COR-L47 (cell line): ENCODE results near the gene TEX29.
A peak's percentile ranks its signal among the peaks of the same experiment; 100 is the strongest.

Experiments
- DNase-seq: peaks from one replicate; lab custom pipeline; 2025; lab: John Stamatoyannopoulos, UW

TEX29 gene

GRCh38 chr13:111368091-111368490, 47.6 kb downstream of the TEX29 start:
- no peak for DNase-seq

GRCh38 chr13:111370147-111370546, 49.7 kb downstream of the TEX29 start:
- DNase-seq, result no peak

- no peak for DNase-seq
Measured at GRCh38 chr13:111370570-111371535, 50.4 kb downstream of the TEX29 start.

GRCh38 chr13:111371720-111372119, 51.3 kb downstream of the TEX29 start:
- no peak for DNase-seq

- DNase-seq, result no peak
Measured at GRCh38 chr13:111372651-111373425, 52.4 kb downstream of the TEX29 start.

- no peak for DNase-seq
Measured at GRCh38 chr13:111373486-111373885, 53.0 kb downstream of the TEX29 start.

- DNase-seq, result no peak
Measured at GRCh38 chr13:111380431-111380830, 60.0 kb downstream of the TEX29 start.

- no peak for DNase-seq
Measured at GRCh38 chr13:111382411-111382810, 62.0 kb downstream of the TEX29 start.

GRCh38 chr13:111382877-111383276, 62.4 kb downstream of the TEX29 start:
- DNase-seq, result no peak

- peak; percentile 53 for DNase-seq
Measured at GRCh38 chr13:111383591-111384440, 63.4 kb downstream of the TEX29 start.

GRCh38 chr13:111384441-111385182, 64.2 kb downstream of the TEX29 start:
- DNase-seq, result no peak

GRCh38 chr13:111385183-111385857, 64.9 kb downstream of the TEX29 start:
- DNase-seq, result peak; percentile 96

- no peak for DNase-seq
Measured at GRCh38 chr13:111387026-111387871, 66.8 kb downstream of the TEX29 start.

GRCh38 chr13:111387945-111388600, 67.6 kb downstream of the TEX29 start:
- DNase-seq, result no peak

GRCh38 chr13:111388851-111389500, 68.5 kb downstream of the TEX29 start:
- DNase-seq, result no peak

GRCh38 chr13:111389621-111390521, 69.4 kb downstream of the TEX29 start:
- no peak for DNase-seq

- DNase-seq, result no peak
Measured at GRCh38 chr13:111390522-111391270, 70.3 kb downstream of the TEX29 start.
